Effector CD8-positive, alpha-beta T cell (primary cell): ENCODE data around the gene SFSWAP.
A peak's percentile ranks its signal among the peaks of the same experiment; 100 is the strongest.
"Not testable (repeated sequence)": the region's sequence is repeated elsewhere in the genome, so short reads cannot be mapped to it uniquely, and the experiment has no call there.

Source experiments
- DNase-seq: peaks from one replicate; lab custom pipeline; 2025; lab: John Stamatoyannopoulos, UW
- total RNA-seq, 4 experiments: gene quantifications; one replicate each; lab custom pipeline; 2026; lab: John Stamatoyannopoulos, UW

The SFSWAP gene
- 126 to 182 (median 159) reads per million in 4 experiments for total RNA-seq

GRCh38 chr12:131710464-131711457 is at the start of gene SFSWAP:
Gene SFSWAP (plus strand): TSS chr12:131711090. CDS start chr12:131711230, 140 bp downstream.
- peak; percentile 59 for DNase-seq

DNA sequence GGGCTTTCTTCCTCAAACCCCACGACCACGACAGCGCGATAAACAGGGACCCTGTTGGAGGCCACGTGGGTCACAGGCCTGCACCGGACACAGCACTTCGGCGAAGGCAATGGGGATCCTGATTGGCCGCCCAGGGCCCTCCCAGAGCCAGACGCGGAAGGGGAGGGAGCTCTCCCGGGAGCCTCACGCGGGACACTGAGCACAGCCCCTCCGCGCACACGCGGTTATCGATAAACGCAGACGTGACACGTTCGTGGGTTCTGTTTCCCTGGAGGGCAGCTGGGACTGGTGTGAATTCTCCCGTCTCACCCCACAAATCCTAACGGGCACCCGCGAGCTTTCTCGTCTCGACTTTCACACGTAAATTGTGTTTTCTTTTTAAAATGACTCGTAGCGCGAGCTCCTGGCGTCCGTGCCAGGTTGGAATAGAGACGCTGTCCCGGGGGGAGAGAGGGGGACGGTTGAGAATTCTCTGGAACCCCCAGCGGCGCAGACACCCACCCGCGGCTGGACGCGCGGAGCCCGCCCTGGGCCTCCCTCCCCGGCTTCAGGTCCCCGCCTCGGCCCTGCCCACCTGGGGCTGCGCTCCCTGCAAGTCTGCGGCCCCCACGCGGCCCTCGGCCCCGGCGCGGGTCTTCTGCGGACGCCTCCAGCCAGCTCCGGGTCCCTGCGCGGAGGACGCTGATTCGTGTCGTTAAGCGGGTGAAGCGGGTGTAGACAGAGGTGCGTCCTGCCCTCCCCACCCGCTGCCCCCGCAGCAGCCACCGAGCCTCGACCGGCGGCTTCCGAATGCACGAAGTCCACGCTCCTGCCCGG is 49.5 kb upstream of the SFSWAP start:
- DNase-seq: not testable (repeated sequence)

- not testable (repeated sequence) for DNase-seq
Measured at GRCh38 chr12:131661986-131662288, 49.0 kb upstream of the SFSWAP start.

GRCh38 chr12:131662346-131662745 is 48.5 kb upstream of the SFSWAP start:
- not testable (repeated sequence) for DNase-seq

DNA sequence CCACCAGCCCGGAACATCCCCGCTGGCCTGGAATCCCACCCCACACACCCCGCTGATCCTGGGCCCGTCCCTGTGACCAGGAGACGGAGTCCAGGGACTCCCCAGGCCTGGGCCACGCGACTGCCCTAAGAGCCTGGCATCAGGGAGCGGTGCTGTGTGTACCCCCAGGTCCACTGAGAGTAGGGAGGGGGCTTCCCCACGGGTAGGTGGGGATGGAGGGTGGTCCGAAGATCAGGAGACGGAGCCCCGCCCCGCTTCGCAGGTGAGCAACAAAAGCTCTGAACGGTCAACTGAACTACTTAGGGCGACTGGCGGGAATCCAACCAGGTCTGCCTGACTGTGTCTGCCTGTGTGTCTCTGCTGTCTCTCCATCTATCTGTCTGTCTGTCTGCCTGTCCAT is 45.2 kb upstream of the SFSWAP start:
- DNase-seq: not testable (repeated sequence)

GRCh38 chr12:131666486-131666885 is 44.4 kb upstream of the SFSWAP start:
- not testable (repeated sequence) for DNase-seq

DNA sequence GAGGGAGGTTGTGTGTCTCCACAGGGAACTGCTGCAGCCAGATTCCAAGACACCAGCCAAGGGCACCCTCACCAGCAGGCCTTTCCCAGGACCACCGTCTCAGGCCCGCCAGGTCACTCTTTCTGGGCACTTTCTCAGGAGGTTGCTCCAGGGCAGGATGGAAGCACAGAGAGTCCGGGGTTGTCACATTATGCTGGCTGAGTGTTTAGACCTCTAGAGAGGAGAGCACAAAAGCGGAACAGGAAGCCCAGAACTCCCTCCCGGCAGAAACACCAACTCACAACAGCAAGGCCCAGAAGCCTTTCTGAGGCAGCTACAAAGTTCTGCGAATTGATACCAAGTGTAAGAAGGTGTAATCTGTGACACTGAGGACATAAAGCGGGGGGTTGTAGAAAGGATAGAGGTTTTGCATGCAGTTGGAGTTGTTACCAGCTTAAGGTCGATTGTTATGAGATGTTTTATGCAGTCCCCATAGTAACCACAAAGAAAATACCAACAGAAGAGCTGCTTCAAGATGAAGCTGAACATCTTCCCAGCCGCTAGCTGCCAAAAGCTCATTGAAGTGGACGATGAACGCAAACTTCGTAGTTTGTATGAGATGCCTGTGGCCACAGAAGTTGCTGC is 43.8 kb upstream of the SFSWAP start:
- not testable (repeated sequence) for DNase-seq

DNA sequence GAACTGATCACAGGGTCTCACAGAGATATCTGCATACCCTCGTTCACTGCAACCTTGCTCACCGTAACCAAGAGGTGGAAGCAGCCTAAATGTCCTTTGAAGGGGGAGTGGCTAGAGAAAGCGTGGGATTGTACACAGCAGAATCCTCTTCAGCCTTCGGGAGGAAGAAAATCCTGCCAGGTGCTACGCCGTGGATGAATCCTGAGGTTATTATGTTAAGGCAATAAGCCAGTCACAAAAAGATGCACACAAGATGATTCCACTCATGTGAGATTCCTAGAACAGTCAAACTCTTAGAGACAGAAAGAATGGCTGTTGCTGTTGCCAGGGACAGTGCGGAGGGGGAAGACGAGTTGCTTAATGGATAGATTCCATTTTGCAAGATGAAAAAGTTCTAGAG is 39.6 kb upstream of the SFSWAP start:
- DNase-seq: no peak

DNA sequence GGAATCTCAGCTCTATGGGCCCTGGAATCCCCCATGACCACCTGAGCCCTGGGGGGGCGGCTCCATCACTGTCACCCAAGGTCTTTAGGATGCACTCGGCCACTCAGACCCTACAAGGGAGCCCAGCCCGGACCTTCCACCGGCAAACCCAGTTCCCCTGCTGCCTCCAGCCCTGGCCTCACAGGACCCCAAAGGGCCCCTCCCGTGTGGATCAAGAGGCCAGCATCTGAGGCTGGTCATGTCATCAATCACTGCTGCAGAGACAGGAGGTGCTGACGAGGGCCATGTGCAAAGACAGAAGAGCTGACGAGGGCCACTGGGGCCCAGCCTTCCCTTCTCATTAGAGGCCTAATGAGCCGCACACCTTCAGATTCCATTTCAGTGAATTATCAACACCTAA is 39.0 kb upstream of the SFSWAP start:
- no peak for DNase-seq

DNA sequence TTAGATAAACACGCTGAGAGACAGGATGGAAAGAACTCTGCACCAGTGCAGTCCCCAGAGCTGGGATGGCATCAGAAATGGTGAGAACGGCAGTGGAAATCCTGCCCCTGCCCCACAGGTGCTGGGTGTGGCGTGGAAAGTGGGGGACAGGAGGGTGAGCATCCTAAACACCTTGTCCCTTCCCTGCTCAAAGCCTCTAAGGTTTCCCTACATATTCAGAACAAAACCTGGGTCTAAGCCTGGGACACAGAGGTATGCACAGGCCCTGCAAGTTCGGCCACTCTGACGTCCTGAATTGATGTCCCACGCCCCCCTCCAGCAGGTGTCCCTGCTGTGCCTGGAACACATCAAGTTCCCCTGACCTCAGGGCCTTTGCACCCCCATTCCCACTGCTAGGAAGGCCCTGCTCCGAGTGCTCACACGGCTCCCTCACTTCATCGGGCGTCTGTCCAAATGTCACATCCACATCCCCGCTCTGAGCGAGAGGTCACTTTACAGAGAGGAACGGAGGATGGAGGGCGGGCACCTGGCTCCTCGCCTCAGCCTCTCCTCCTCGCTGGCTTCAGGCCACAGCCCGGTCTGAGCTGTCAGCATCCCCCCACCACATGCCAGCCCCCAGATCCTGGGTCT is 38.5 kb upstream of the SFSWAP start:
- DNase-seq: no peak

DNA sequence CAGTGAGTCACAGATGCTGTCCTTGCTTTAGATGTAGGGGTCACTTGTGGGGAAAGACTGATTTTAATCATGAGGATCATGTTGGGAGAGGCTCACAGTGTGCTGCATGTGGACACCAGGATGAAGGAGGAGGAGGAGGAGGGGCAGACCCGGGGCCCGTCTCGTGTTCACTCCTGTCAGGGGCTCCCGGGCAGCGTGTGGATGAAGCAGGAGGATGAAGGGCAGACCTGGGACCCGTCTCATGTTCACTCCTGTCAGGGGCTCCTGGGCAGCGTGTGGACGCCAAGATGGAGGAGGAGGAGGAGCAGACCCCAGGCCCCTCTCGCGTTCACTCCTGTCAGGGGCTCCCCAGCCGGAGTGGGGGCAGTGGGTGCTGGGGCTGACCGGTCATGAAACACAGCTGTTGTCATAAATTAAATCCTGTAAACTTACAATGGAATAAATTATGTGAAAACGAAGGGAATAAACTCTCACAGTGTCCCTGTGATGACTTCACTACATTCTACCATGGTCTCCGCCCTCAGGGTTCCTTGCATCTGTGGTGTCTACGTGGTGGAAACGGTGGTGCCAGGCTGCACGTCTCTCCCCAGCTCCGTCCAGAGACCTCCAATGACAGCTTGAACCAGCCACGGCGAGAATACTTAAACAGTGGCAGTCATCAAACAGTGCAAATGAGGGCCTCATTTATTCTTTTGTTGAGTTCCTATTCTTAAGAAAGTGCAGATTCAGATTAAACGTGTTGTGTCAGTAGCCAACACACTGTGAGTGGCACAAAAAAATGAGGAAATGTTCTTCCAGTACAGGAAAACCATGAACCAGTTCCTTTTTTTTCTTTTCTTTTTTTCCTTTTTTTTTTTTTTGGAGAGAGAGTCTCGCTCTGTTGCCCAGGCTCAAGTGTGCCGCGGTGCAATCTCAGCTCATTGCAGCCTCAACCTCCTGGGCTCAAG is 37.7 kb upstream of the SFSWAP start:
- DNase-seq: no peak

DNA sequence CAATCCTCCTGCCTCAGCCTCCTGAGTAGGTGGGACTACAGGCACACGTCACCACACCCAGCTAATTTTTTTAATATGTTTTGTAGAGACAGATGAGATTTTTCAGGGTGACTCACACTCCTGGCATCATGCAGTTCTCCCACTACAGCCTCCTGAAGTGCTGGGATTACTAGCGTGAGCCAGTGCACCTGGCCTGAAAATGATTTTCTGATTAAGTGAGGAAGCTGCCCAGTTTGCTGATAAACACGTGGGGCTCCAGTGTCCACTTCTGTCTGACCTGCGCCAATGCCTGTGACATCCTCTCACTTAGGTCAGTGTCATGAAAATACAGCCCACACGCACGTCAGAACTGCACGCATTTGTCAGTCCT is 37.0 kb upstream of the SFSWAP start:
- DNase-seq: no peak

DNA sequence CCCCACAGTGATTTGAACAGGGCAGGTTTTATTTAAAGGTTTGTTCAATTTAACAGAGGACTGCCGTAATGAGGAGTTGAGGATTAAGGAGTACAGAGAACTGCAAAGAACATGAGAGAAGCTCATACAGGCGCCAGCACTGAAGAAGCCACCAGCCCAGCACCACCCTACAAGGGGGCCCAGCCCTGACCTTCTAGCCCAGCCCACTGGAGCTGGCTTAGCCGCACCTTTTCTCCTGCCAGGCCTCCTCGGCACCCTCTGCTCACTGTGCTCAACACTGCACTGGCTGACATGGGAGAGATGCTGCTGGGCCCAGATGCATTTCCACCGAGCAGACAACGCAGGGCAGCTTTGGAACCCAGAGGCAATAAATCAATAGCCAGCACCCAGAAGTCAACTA is 36.5 kb upstream of the SFSWAP start:
- DNase-seq: no peak

DNA sequence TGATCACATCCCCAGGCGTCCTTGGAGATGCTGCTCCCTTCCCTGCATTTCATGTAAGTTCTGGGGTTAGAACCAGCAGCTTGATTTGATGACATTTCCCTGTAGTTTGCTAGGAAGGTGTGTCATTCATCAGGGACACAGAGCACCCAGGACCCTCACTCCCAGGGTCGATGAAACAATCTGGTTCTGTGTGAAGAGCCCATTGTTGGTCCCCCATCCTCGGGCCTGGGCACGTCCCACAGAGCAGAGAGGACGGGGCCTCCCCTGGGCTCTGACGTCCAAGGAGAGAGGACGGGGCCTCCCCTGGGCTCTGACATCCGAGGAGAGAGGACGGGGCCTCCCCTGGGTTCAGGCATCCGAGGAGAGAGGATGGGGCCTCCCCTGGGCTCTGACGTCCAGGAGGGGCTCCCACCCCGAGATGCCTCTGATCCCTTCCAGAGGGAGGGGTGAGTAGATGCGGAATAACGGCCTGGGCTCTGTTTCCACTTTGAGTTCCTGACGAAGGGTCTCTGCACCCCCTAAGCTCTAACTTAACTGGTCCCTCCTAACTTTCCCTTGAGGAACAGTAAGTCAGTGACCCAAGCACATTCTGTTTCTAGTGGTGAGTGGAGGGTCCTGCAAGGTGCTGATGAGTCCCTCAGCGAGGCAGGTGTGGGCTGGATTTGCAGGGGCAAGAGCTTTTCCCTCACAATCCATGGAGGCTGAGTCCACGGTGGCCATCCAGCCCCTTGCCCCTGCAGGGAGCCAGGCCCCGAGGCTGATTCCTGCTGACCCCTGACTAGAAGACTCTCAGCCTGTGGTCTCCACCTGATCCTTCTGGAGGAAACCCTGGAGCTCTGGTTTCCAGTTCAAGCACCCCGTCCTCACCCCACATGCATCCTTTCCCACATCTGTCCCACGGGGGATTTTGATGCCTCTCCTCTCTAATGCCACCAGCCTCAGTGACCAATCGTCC is 35.5 kb upstream of the SFSWAP start:
- DNase-seq: no peak

GRCh38 chr12:131676544-131676943 is 34.3 kb upstream of the SFSWAP start:
- DNase-seq: no peak

DNA sequence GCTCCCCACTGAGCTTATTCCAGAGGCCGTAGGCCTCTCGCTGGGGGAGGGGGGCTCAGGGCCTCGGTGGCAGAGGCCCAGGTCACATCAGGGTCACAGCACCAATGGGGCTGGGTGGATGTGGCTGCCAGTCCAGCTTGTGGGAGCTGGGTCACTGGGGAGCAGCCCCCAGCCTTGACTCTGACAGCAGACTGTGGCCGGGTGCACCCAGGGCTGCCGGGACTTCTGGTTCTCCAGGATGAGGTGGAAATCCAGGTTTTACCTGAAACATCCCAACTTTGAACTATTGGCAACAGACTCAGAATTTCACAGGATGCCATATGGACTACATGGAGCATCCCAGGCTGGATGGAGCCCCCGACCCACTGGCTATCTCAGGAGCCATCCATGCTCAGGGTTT is 33.8 kb upstream of the SFSWAP start:
- not testable (repeated sequence) for DNase-seq

- no peak for DNase-seq
Measured at GRCh38 chr12:131677699-131678098, 33.2 kb upstream of the SFSWAP start.

DNA sequence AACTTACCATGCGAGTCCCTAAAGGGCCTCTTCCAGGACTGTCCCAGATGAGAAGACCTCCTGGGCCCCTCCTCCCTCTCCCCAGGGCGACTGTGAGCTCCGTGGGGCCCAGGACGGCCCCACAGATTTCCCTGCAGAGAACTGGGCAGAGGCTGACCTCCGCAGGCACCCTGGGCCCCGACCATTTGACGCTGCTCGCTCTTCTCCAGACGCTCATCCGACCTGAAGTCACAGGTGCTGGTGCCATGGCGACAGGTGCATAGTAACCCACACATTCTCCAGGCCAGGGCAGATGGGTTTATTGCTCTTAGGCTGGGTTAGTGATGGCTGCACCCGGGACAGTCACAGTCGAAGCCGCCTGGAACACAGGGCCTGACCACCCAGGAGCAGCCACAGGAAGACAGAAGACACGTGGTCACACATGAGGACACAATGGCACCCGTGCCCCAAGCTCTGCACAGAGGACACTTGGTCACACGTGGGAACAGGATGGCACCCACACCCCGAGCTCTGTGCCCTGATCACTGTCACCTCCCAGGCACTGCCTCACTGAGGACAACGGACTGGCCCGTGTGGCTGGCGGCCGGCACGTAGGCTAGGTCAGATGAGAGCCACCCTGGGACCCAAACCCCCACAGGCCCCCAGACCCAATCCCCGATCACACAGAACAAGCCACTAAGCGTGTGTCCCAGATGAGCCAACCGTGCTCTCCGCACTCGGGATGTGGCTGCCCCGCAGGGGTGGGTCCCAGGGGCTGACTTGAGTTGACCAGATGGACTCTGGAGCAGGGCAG is 32.3 kb upstream of the SFSWAP start:
- DNase-seq: not testable (repeated sequence)

DNA sequence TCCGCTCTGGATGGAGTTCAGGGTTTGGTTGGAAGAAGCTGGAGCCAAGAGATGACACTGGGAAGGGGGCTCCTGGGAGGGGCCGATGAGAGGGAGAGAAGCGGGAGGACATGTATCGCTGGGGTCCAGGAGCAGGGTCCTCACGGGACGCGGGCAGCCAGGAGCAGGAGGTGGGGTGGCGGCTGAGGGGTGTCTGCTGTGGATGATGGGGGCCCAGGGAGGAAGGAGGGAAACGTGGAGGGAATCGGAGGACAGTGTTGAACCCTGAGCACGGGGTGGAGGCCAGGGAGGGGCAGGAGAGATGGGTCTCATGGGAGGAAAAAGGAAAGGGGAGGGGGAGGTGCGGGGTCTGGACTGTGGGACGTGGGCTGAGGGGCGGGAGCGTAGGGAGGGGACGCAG is 31.7 kb upstream of the SFSWAP start:
- not testable (repeated sequence) for DNase-seq
